Measurements from ENCODE around the gene ERC2.

ERC2 gene

GRCh38 chr3:55884491-55885285, 583.6 kb downstream of the ERC2 start:
- TF ChIP-seq MYC (IDR thresholded peaks at IDR 0.05; ENCODE audit: low read depth, low read length) = no peak
- TF ChIP-seq, protein P1, sequence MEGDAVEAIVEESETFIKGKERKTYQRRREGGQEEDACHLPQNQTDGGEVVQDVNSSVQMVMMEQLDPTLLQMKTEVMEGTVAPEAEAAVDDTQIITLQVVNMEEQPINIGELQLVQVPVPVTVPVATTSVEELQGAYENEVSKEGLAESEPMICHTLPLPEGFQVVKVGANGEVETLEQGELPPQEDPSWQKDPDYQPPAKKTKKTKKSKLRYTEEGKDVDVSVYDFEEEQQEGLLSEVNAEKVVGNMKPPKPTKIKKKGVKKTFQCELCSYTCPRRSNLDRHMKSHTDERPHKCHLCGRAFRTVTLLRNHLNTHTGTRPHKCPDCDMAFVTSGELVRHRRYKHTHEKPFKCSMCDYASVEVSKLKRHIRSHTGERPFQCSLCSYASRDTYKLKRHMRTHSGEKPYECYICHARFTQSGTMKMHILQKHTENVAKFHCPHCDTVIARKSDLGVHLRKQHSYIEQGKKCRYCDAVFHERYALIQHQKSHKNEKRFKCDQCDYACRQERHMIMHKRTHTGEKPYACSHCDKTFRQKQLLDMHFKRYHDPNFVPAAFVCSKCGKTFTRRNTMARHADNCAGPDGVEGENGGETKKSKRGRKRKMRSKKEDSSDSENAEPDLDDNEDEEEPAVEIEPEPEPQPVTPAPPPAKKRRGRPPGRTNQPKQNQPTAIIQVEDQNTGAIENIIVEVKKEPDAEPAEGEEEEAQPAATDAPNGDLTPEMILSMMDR (IDR thresholded peaks at IDR 0.05; ENCODE audit: low read depth, low read length) = no peak
- TF ChIP-seq POLR2A (IDR thresholded peaks at IDR 0.05; ENCODE audit: extremely low read depth, insufficient read length) = no peak
- no peak for TF ChIP-seq MAX (IDR thresholded peaks at IDR 0.05; ENCODE audit: low read depth, low read length)
- no peak overlapping the region for H3K4me3 ChIP-seq (ENCODE audit: low read depth, low read length)
- DNase-seq (ENCODE audit: low read depth) = no peak

GRCh38 chr3:55884066-55884465, 584.2 kb downstream of the ERC2 start:
- no peak for DNase-seq (ENCODE audit: low read depth)
- H3K4me3 ChIP-seq (ENCODE audit: low read depth, low read length) = no peak overlapping the region
- TF ChIP-seq MAX (IDR thresholded peaks at IDR 0.05; ENCODE audit: low read depth, low read length) (no peak), MYC (IDR thresholded peaks at IDR 0.05; ENCODE audit: low read depth, low read length) (no peak), POLR2A (IDR thresholded peaks at IDR 0.05; ENCODE audit: extremely low read depth, insufficient read length) (no peak)
- TF ChIP-seq, protein P1 (IDR thresholded peaks at IDR 0.05; ENCODE audit: low read depth, low read length) = no peak

DNA sequence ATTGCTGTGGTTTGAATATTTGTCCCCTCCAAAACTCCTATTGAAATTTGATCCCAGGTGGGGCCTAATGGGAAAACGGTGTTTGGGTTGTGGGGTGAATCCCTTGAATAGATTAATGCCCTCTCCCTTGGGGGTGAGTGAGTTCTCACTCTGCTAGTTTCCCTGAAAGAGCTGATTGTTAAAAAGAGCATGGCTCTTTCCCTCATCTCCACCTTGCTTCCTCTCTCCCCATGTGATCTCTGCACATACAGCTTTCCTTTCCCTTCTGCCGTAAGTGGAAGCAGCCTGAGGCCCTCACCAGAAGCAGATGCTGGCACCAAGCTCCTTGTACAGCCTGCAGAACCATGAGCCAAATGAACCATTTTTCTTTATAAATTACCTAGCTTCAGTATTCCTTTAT, 586.3 kb downstream of the ERC2 start:
- DNase-seq (ENCODE audit: low read depth) = no peak
- TF ChIP-seq, protein P1 (IDR thresholded peaks at IDR 0.05; ENCODE audit: low read depth, low read length) = no peak
- no peak for TF ChIP-seq POLR2A (IDR thresholded peaks at IDR 0.05; ENCODE audit: extremely low read depth, insufficient read length)
- H3K4me3 ChIP-seq (ENCODE audit: low read depth, low read length) = no peak overlapping the region

DNA sequence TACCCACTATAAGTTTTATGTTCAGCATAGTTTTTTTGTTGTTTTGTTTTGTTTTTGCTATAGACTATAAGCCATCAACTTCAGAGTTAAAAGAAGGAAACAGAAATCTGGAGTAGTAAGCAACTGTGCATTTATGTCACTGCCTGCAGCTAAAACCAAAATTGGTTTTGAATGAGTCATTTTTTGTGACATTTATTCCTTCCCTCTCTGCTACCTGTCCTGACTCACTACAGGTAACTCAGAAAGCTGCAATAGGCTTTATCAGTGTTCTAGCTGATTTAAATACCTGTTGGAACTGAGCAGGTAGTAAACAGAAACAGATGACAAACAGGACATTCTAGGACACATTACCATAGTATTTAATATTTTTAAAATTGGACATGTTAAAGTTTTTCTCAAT, 587.9 kb downstream of the ERC2 start:
- H3K4me3 ChIP-seq (ENCODE audit: low read depth, low read length) = no peak overlapping the region
- TF ChIP-seq MAX (IDR thresholded peaks at IDR 0.05; ENCODE audit: low read depth, low read length) = no peak
- no peak for TF ChIP-seq MYC (IDR thresholded peaks at IDR 0.05; ENCODE audit: low read depth, low read length)
- TF ChIP-seq, protein P1 (IDR thresholded peaks at IDR 0.05; ENCODE audit: low read depth, low read length) = no peak
- TF ChIP-seq POLR2A (IDR thresholded peaks at IDR 0.05; ENCODE audit: extremely low read depth, insufficient read length) = no peak
- no peak for DNase-seq (ENCODE audit: low read depth)

DNA sequence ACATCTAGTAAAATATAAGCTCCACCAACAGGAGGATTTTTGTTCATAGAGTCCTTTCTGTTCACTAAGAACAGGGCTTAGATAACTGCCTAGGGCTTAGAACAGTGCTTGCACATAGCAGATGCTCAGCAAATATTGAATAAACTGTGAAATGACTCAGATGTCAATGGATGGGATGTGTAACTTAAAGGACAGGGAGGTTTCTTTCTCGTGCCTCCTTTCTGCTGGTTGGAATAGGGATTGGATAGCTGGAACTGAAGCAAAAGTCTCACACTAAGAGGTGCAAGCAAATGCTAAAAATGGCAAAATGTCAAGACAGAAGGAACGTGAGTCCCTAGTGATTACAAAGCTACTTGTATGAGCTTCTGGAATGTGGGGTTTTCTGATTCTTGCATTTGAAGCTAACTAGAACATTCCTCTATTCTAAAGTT, 588.4 kb downstream of the ERC2 start:
- TF ChIP-seq MYC (IDR thresholded peaks at IDR 0.05; ENCODE audit: low read depth, low read length) (no peak), MAX (IDR thresholded peaks at IDR 0.05; ENCODE audit: low read depth, low read length) (no peak), POLR2A (IDR thresholded peaks at IDR 0.05; ENCODE audit: extremely low read depth, insufficient read length) (no peak)
- TF ChIP-seq, protein P1 (IDR thresholded peaks at IDR 0.05; ENCODE audit: low read depth, low read length) = no peak
- no peak overlapping the region for H3K4me3 ChIP-seq (ENCODE audit: low read depth, low read length)
- no peak for DNase-seq (ENCODE audit: low read depth)

Measured in NB4 (cell line).